H9 (cell line): ENCODE measurements around the gene ARID1B. TPM values are rescaled to one million over a fixed set of nuclear protein-coding genes. Genes with fewer than 3 reads are reported as not detected.

ENCODE experiments used
- DNase-seq: peaks from one replicate; pipeline ENCODE4 v3.0.0-alpha.2; 2017
- H2AFZ ChIP-seq: one replicate; pipeline ENCODE4 v1.6.1; 2013; ENCODE audit warnings: mild to moderate bottlenecking, low read length, control low read depth, moderate library complexity
- H2AK5ac ChIP-seq: 2 replicates; pipeline ENCODE4 v1.6.1; 2013; ENCODE audit warnings: low read length, control low read depth, mixed read lengths; ENCODE audit not compliant: insufficient read length
- H2BK120ac ChIP-seq: one replicate; pipeline ENCODE4 v1.6.1; 2013; ENCODE audit warnings: low read depth, mild to moderate bottlenecking, low read length, control low read depth, inconsistent platforms; ENCODE audit not compliant: poor library complexity, severe bottlenecking
- H2BK12ac ChIP-seq: 2 replicates; pipeline ENCODE4 v1.6.1; 2013; ENCODE audit warnings: low read length, control low read depth, mixed read lengths, low read depth; ENCODE audit not compliant: insufficient read length
- H2BK15ac ChIP-seq: 2 replicates; pipeline ENCODE4 v1.6.1; 2013; ENCODE audit warnings: low read depth, low read length, control low read depth
- H2BK20ac ChIP-seq: one replicate; pipeline ENCODE4 v1.6.1; 2013; ENCODE audit warnings: low read depth, mild to moderate bottlenecking, low read length, control low read depth, inconsistent platforms; ENCODE audit not compliant: poor library complexity, severe bottlenecking
- H2BK5ac ChIP-seq: 2 replicates; pipeline ENCODE4 v1.6.1; 2013; ENCODE audit warnings: low read length, control low read depth, mixed read lengths; ENCODE audit not compliant: insufficient read length
- H3K14ac ChIP-seq: 2 replicates; pipeline ENCODE4 v1.6.1; 2013; ENCODE audit warnings: low read length, control low read depth; ENCODE audit not compliant: insufficient read depth
- H3K18ac ChIP-seq: 2 replicates; pipeline ENCODE4 v1.6.1; 2013; ENCODE audit warnings: low read depth, mild to moderate bottlenecking, mixed read lengths, low read length, control low read depth; ENCODE audit not compliant: insufficient read length
- H3K23ac ChIP-seq: 2 replicates; pipeline ENCODE4 v1.6.1; 2013; ENCODE audit warnings: low read length, control low read depth, mixed read lengths, low read depth; ENCODE audit not compliant: insufficient read length
- H3K23me2 ChIP-seq: 2 replicates; pipeline ENCODE4 v1.6.1; 2013; ENCODE audit warnings: low read depth, mild to moderate bottlenecking, mixed read lengths, low read length, control low read depth; ENCODE audit not compliant: insufficient read length, poor library complexity, severe bottlenecking
- H3K27ac ChIP-seq: 2 replicates; pipeline ENCODE4 v1.5.1; 2013; ENCODE audit warnings: low read length, control low read depth, mixed read lengths, low read depth; ENCODE audit not compliant: insufficient read length
- H3K27me3 ChIP-seq: 2 replicates; pipeline ENCODE4 v1.6.1; 2013; ENCODE audit warnings: low read length, control low read depth, inconsistent platforms; ENCODE audit not compliant: insufficient read depth
- H3K4ac ChIP-seq: 2 replicates; pipeline ENCODE4 v1.6.1; 2013; ENCODE audit warnings: low read depth, mild to moderate bottlenecking, control low read depth, inconsistent platforms, low read length, moderate library complexity
- H3K4me1 ChIP-seq: 2 replicates; pipeline ENCODE4 v1.6.1; 2013; ENCODE audit warnings: low read length, control low read depth, inconsistent platforms; ENCODE audit not compliant: insufficient read depth
- H3K4me2 ChIP-seq: 2 replicates; pipeline ENCODE4 v1.6.1; 2013; ENCODE audit warnings: low read length, control low read depth, mixed read lengths; ENCODE audit not compliant: insufficient read length, insufficient read depth
- H3K56ac ChIP-seq: 2 replicates; pipeline ENCODE4 v1.6.1; 2013; ENCODE audit warnings: low read depth, mild to moderate bottlenecking, mixed read lengths, low read length, control low read depth; ENCODE audit not compliant: insufficient read length
- H3K79me1 ChIP-seq: 2 replicates; pipeline ENCODE4 v1.6.1; 2013; ENCODE audit warnings: low read depth, mild to moderate bottlenecking, moderate library complexity, low read length, control low read depth, inconsistent platforms; ENCODE audit not compliant: insufficient read depth, poor library complexity, severe bottlenecking
- H3K79me2 ChIP-seq: 2 replicates; pipeline ENCODE4 v1.6.1; 2013; ENCODE audit warnings: low read length, control low read depth, inconsistent platforms; ENCODE audit not compliant: insufficient read depth
- H3K9ac ChIP-seq: 2 replicates; pipeline ENCODE4 v1.6.1; 2013; ENCODE audit warnings: low read length, control low read depth, mixed read lengths; ENCODE audit not compliant: insufficient read length; ENCODE audit errors: extremely low read depth
- H3K9me3 ChIP-seq: one replicate; pipeline ENCODE4 v1.6.1; 2013; ENCODE audit warnings: low read depth, low read length, inconsistent platforms; ENCODE audit not compliant: control insufficient read depth
- H3T11ph ChIP-seq: one replicate; pipeline ENCODE4 v1.6.1; 2013; ENCODE audit warnings: mild to moderate bottlenecking, low read length, control low read depth, inconsistent platforms
- H4K20me1 ChIP-seq: one replicate; pipeline ENCODE4 v1.6.1; 2013; ENCODE audit not compliant: control insufficient read depth, insufficient read length, insufficient read depth
- H4K5ac ChIP-seq: 2 replicates; pipeline ENCODE4 v1.6.1; 2013; ENCODE audit warnings: low read depth, mild to moderate bottlenecking, mixed read lengths, low read length, control low read depth; ENCODE audit not compliant: insufficient read length
- H4K8ac ChIP-seq: replicated peaks from 2 replicates; pipeline ENCODE4 v1.6.1; 2013; ENCODE audit warnings: low read length, control low read depth, mixed read lengths, low read depth; ENCODE audit not compliant: insufficient read length
- H4K91ac ChIP-seq: 2 replicates; pipeline ENCODE4 v1.6.1; 2013; ENCODE audit warnings: low read depth, mild to moderate bottlenecking, moderate library complexity, mixed read lengths, low read length, control low read depth; ENCODE audit not compliant: insufficient read length
- H3K27ac Mint-ChIP-seq, 3 experiments: 2 replicates in 2 of 3; 3 replicates in 1 of 3; pipeline ENCODE4 v1.8.0; 2020 to 2021; ENCODE audit warnings: mixed read lengths in 3 of 3, mild to moderate bottlenecking in 1 of 3, moderate library complexity in 1 of 3
- H3K27me3 Mint-ChIP-seq: 2 replicates; pipeline ENCODE4 v1.8.0; 2021; ENCODE audit warnings: low read depth, mild to moderate bottlenecking, moderate library complexity, mixed read lengths
- H3K36me3 Mint-ChIP-seq, 3 experiments: 2 replicates in 2 of 3; 3 replicates in 1 of 3; pipeline ENCODE4 v1.8.0; 2020 to 2021; ENCODE audit warnings: low read depth in 3 of 3, mixed read lengths in 3 of 3; ENCODE audit not compliant: insufficient read depth in 1 of 3
- H3K4me1 Mint-ChIP-seq, 2 experiments: 2 replicates each; pipeline ENCODE4 v1.8.0; 2020; ENCODE audit warnings: mixed read lengths in 2 of 2
- H3K4me3 Mint-ChIP-seq, 2 experiments: 2 replicates in 1 of 2; 3 replicates in 1 of 2; pipeline ENCODE4 v1.8.0; 2020 to 2021; ENCODE audit warnings: mild to moderate bottlenecking in 2 of 2, mixed read lengths in 2 of 2, moderate library complexity in 1 of 2
- H3K9me3 Mint-ChIP-seq, 2 experiments: 2 replicates in 1 of 2; 3 replicates in 1 of 2; pipeline ENCODE4 v1.8.0; 2020; ENCODE audit warnings: mild to moderate bottlenecking in 2 of 2, mixed read lengths in 2 of 2, moderate library complexity in 1 of 2
- CTCF ChIP-seq: fragments of 200-600 bp; sonication (generic); conservative IDR thresholded peaks from 3 replicates; pipeline ENCODE4 v1.8.0; 2021; ENCODE audit warnings: antibody characterized with exemption, mild to moderate bottlenecking
- WGBS: extraction: QIAGEN DNeasy Blood & Tissue Kit; methylation state at CpG from one replicate; pipeline ENCODE4 v1.1.7; 2013; ENCODE audit warnings: missing lambda C conversion rate, low lambda C conversion rate, mixed read lengths; ENCODE audit not compliant: insufficient read length; ENCODE audit errors: extremely low coverage; 5-methylcytosine and 5-hydroxymethylcytosine counted together
- total RNA-seq: library from RNA; stranded (reverse); gene quantifications from 2 replicates; pipeline ENCODE4 v1.2.1, GENCODE V29; 2021

The ARID1B gene
- total RNA-seq, 1 experiment from 2014 or later, result 88.2 TPM

GRCh38 chr6:157157258-157157657 lies 380.1 kb downstream of the ARID1B start:
- peak overlapping the region in 2 of 3 experiments; percentile 12 to 81; a peak in 5 of 7 replicates for H3K27ac Mint-ChIP-seq
- H4K8ac ChIP-seq, result no peak overlapping the region
- H3K4me3 Mint-ChIP-seq, result no peak overlapping the region

More at GRCh38 chr6:157157258-157157657, 380.1 kb downstream of the ARID1B start:
- peaks cover 31 to 39% of the 10 kb centered on the region in 2 experiments for H3K4me1 Mint-ChIP-seq
- H3K23me2 ChIP-seq, result no peaks in the 10 kb centered on the region
- H4K5ac ChIP-seq, result no peak overlapping the region
- H3K4me2 ChIP-seq, result no peak overlapping the region
- H3K9ac ChIP-seq, result no peak overlapping the region
- no peak overlapping the region for H2BK5ac ChIP-seq
- H3K14ac ChIP-seq, result no peak overlapping the region
- no peak overlapping the region for H3K27ac ChIP-seq
- no peak overlapping the region for H2BK120ac ChIP-seq
- no peak overlapping the region for H3K18ac ChIP-seq
- H2BK15ac ChIP-seq, result no peak overlapping the region
- H3K9me3 Mint-ChIP-seq, result no peaks in the 10 kb centered on the region
- H2AFZ ChIP-seq, result no peak overlapping the region
- H4K20me1 ChIP-seq, result no peaks in the 10 kb centered on the region
- H3K4me1 ChIP-seq, result peaks cover 7% of the 10 kb centered on the region; the same call in 1 of the 2 replicates
- no peak overlapping the region for H3K23ac ChIP-seq
- H3K56ac ChIP-seq, result no peak overlapping the region
- H3K9me3 ChIP-seq, result no peaks in the 10 kb centered on the region
- no peak overlapping the region for H3T11ph ChIP-seq
- no peaks in the 10 kb centered on the region for H3K27me3 Mint-ChIP-seq
- peaks cover 3 to 18% (median 10%) of the 10 kb centered on the region in 3 experiments; a peak in 5 of 7 replicates for H3K36me3 Mint-ChIP-seq
- H4K91ac ChIP-seq, result no peak overlapping the region
- H2AK5ac ChIP-seq, result no peak overlapping the region
- no peak overlapping the region for H2BK20ac ChIP-seq
- no peak for DNase-seq
- no peak overlapping the region for H3K4ac ChIP-seq
- TF ChIP-seq CTCF, result no peak
- no peaks in the 10 kb centered on the region for H3K79me1 ChIP-seq
- no peak overlapping the region for H2BK12ac ChIP-seq
- H3K27me3 ChIP-seq, result no peaks in the 10 kb centered on the region
- H3K79me2 ChIP-seq, result no peaks in the 10 kb centered on the region
- no CpG with 5 or more reads among the region's 9 CpGs for WGBS
